Prostate gland (tissue), 2 donors: Measurements from ENCODE around the gene RBFOX2.

Source experiments
- POLR2A ChIP-seq: fragments of 450-650 bp; IDR thresholded peaks from one replicate; pipeline ENCODE4 v1.6.1; 2016; ENCODE audit warnings: antibody characterized with exemption, mild to moderate bottlenecking
- POLR2AphosphoS5 ChIP-seq: sonication (generic); formaldehyde crosslinking; IDR thresholded peaks from one replicate; pipeline ENCODE4 v1.6.1; 2017; ENCODE audit warnings: antibody characterized with exemption
- TF ChIP-seq, protein P1 (sequence below), 4 experiments: fragments of 200-600 bp in 2 of 4; fragments of 450-650 bp in 2 of 4; sonication (generic) in 2 of 4; IDR thresholded peaks; 1 replicate in 3 of 4; 2 replicates in 1 of 4; pipeline ENCODE4 v1.5.1; 2016 to 2019; ENCODE audit warnings: antibody characterized with exemption in 4 of 4, mild to moderate bottlenecking in 2 of 4, moderate library complexity in 2 of 4

DNA sequence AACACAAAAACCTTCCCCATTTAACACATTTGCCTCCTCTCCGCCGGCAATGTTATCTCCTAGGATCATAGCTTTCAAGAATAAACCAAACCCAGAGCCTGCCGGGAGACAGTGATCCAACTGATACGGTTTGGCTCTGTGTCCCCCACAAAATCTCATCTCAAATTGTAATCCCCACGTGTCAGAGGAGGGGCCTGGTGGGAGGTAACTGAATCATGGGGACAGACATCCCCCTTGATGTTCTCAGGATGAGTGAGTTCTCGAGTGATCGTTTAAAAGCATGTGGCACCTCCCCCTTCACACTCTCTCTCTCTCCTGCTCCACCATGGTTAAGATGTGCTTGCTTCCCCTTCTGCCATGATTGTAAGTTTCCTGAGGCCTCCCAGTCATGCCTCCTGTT lies 33.3 kb downstream of the RBFOX2 start:
- TF ChIP-seq, protein P1, sequence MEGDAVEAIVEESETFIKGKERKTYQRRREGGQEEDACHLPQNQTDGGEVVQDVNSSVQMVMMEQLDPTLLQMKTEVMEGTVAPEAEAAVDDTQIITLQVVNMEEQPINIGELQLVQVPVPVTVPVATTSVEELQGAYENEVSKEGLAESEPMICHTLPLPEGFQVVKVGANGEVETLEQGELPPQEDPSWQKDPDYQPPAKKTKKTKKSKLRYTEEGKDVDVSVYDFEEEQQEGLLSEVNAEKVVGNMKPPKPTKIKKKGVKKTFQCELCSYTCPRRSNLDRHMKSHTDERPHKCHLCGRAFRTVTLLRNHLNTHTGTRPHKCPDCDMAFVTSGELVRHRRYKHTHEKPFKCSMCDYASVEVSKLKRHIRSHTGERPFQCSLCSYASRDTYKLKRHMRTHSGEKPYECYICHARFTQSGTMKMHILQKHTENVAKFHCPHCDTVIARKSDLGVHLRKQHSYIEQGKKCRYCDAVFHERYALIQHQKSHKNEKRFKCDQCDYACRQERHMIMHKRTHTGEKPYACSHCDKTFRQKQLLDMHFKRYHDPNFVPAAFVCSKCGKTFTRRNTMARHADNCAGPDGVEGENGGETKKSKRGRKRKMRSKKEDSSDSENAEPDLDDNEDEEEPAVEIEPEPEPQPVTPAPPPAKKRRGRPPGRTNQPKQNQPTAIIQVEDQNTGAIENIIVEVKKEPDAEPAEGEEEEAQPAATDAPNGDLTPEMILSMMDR (IDR thresholded peaks at IDR 0.05): no peak
- TF ChIP-seq POLR2A (no peak), POLR2AphosphoS5 (no peak)
